C4-2B (cell line): Measurements from ENCODE around the gene SLC6A7.

Experiments
- H3K27ac ChIP-seq: fragments of 450-650 bp; 2 replicates; pipeline ENCODE4 v1.5.1; 2017
- ZFX ChIP-seq: fragments of 450-650 bp; IDR thresholded peaks from 2 replicates; pipeline ENCODE4 v1.6.1; 2017
- TF ChIP-seq, protein P1 (sequence below): fragments of 450-650 bp; conservative IDR thresholded peaks from 2 replicates; pipeline ENCODE4 v1.5.1; 2017; ENCODE audit warnings: mild to moderate bottlenecking

The SLC6A7 gene

DNA sequence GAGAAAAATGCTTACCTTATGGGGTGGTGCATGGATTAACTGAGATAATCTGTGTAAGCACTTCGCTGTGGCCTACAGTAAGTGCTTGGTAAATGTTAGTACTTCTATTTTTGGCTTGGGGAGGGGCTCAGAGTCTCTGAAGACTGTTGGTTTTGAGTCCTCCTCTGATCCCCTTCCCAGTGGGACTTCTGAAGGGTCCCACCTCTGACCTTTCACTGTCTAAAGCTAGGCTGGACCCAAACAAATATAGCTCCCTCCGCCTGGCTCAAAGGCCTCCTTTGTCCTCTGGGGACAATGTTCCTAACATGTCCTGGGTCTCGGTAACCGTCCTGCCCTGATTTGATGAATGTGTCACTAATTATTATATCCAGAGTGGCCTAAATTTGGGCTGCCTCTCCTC, 64.9 kb downstream of the SLC6A7 start:
- no peak overlapping the region for H3K27ac ChIP-seq
- TF ChIP-seq, protein P1, sequence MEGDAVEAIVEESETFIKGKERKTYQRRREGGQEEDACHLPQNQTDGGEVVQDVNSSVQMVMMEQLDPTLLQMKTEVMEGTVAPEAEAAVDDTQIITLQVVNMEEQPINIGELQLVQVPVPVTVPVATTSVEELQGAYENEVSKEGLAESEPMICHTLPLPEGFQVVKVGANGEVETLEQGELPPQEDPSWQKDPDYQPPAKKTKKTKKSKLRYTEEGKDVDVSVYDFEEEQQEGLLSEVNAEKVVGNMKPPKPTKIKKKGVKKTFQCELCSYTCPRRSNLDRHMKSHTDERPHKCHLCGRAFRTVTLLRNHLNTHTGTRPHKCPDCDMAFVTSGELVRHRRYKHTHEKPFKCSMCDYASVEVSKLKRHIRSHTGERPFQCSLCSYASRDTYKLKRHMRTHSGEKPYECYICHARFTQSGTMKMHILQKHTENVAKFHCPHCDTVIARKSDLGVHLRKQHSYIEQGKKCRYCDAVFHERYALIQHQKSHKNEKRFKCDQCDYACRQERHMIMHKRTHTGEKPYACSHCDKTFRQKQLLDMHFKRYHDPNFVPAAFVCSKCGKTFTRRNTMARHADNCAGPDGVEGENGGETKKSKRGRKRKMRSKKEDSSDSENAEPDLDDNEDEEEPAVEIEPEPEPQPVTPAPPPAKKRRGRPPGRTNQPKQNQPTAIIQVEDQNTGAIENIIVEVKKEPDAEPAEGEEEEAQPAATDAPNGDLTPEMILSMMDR, result no peak

DNA sequence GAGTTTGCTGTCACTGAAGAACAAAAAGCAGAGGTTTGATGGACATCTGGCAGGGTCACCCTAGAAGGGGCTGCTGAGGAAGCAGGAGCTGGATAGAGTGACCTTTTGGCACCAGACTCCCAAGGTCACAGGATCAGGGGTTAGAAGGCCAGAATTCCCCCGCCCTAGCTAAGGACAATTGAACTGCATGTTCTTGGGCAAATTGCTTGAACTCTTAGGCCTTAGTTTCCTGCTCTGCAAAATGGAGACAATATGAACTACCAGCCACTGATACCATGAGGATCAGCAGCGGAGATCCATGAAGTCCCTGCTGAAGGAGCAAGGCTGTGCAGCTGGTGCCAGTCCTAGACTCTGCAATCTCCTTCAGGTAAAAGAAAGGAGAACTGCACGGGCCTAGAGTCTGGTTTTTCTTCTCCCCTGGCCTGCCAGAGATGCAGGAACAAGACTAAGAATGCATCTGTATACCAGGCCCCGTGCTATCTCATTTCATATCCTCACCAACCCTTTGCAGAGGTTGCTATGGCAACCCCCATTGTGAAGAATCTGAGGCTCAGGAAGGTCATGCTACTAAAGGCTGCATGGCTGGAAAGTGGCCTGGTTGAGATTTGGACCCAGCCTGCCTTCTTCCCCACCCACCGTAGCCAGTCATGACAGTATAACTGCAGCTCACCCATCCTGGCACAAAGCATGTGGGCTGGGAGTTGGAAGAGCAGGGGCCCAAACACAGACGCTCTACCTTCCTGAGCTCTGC, 66.0 kb downstream of the SLC6A7 start:
- no peak overlapping the region for H3K27ac ChIP-seq
- TF ChIP-seq, protein P1, result no peak
- no peak for TF ChIP-seq ZFX

DNA sequence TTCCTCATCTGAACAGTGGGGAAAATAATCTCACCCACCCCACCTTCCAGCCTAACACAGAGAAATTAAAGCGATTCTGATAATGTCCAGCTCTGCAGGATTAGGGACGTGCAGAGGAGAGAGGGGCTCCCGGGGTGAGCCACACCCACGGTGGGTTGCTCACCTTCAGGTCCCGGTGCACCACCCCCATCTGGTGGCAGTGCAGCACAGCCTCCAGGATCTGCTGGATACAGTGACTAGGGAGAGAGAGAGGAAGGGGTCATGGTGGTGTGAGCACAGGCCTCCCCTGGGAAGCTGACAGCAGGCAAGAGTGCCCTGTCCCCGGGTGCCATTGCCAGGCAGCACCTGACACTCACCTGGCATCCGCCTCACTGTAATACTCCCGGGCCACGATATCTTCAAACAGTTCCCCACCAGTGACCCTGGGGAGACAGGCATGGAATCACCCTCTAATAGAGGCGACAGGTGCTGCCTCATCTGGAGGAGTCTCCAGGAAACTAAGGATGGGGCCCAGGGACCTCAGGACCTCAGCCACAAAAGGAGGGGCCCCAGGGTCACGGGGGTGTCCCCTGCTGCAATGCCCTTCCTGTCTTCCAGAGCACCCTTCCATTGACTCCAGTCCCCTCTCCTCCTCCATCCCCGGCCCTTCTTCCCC, 66.7 kb downstream of the SLC6A7 start:
- H3K27ac ChIP-seq, result no peak overlapping the region
- TF ChIP-seq ZFX, result no peak
- TF ChIP-seq, protein P1, result no peak

DNA sequence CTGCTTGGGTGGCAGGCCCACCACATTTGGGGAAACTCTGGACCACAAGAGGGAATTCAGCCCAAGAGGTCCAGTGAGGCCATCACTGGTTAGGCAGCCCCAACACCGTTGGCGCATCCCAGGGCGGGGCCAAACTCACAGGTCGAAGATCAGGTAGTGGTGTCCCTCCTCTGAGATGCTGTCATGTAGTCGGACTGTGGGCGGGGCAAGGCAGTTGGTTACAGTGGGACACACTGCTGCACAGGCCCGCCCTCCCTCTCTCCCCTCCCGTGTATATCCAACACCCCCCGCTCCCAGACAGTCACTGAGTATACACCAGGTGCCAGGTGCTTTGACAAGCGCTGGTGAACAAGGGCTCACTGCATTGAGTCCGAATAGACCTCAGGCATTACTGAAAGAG, 67.6 kb downstream of the SLC6A7 start:
- H3K27ac ChIP-seq, result no peak overlapping the region
- no peak for TF ChIP-seq ZFX
- TF ChIP-seq, protein P1, result no peak

DNA sequence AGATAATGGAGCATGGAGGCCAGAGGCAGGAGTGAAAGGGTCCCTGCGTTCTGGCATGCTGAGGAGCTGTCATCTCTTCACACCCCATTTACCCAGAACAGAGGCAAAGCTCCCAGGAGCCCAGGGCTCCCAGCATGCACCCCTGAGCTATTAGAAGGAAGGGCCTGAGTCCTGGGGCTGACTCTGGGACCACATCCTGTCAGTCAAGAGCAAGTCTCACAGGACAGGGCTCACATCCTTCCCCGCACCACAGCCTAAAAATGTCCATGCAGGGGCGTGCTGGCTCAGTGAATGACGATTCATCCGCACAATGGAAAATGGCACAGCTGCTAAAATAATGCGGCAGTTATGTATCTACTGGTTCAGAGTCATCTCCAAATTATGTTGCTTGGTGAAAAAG, 68.3 kb downstream of the SLC6A7 start:
- TF ChIP-seq ZFX, result no peak
- no peak overlapping the region for H3K27ac ChIP-seq
